Frontal cortex (tissue), 4 donors: ENCODE data around the gene FCHSD2. TPM values are rescaled to one million over a fixed set of nuclear protein-coding genes. Genes with fewer than 3 reads are reported as not detected.

Experiments used
- DNase-seq, 2 donors: peaks; one replicate each; pipeline ENCODE4 v3.0.0; 2012; ENCODE audit warnings: low spot score in 2 of 2
- FAIRE-seq: peaks from 2 replicates; lab custom pipeline; 2012; peaks lifted over from hg19 to GRCh38; lab: Jason Lieb, UNC
- total RNA-seq: library from RNA; depleted of rRNA; stranded (reverse); fragments of >200 nt; gene quantifications from one replicate; pipeline ENCODE4 v1.2.3, GENCODE V29; 2014
- donor health status: control.
- donor health status: control.
- donor health status: control.

The FCHSD2 gene
- total RNA-seq, result 57.9 TPM

DNA sequence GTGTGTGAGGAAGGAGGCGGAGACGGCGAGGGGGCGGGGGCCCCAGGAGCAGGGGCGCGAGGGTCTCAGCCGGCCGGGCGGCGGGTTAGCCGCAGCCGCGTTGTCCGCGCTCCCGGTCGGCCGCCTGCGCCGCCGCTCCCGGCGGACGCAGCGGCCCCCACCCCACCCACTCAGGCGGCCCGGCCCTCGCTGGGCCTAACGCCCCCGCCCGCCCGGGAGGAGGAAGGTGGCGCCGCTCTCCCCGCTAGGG, at the start of gene FCHSD2:
TSS of gene FCHSD2 (minus strand) at position 191 of the 250 bp plus-strand sequence. CDS start 441 bp downstream, outside the sequence.
- no peak for FAIRE-seq

GRCh38 chr11:73191151-73191550, 49.0 kb upstream of the FCHSD2 start:
- DNase-seq, result no peak
- FAIRE-seq, result no peak

More for the DNA sequence above, at the start of gene FCHSD2:
- DNase-seq, result no peak

- DNase-seq, result no peak
- FAIRE-seq, result no peak
These were observed 48.4 kb upstream of the FCHSD2 start for GRCh38 chr11:73190557-73190885.

DNA sequence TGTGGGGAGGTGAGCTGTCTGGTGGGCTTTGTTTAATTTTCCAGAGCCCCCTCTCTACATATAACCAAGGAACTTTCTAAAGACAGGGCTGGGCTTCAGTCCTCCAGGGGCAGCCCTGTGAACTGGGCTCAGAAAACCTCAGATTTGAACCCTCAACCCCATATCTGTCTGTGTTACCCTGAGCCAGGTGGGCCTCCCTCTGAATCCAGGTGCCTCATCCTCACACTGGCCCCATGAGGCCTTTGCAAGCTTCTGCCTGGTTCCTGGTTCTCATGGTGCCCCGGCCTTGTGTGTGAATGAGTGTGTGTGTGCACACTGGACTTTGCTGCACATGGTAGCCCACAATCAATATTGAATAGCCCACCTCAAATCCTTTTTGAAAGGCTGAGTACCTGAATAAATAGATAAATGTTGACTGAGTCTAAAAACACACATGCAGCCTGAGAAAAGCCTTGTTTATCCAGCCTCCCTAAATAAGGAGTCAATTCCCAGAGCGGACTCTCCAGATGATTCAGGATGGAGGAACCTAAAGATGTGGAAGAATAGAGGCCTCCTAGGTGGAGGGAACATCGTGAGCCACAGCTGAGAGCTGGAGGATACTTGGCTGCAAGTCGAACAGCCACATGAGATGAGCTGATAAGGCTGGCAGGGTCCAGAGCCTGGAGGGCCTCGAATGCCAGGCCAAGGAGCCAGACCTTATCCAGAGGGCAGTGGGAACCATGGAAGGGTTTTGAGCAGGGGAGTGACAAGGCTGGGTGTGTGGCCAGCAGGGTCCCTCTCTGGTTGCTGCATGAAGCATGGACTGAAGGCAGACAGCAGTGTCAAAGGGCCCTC, 47.8 kb upstream of the FCHSD2 start:
- no peak for FAIRE-seq

GRCh38 chr11:73189315-73189714, 47.2 kb upstream of the FCHSD2 start:
- FAIRE-seq, result no peak
- DNase-seq, result no peak

More for the DNA sequence above, 47.8 kb upstream of the FCHSD2 start:
- DNase-seq, result no peak

- no peak for FAIRE-seq
- DNase-seq, result no peak
These were observed 46.2 kb upstream of the FCHSD2 start for GRCh38 chr11:73188301-73188700.

- DNase-seq, result no peak
These were observed 45.7 kb upstream of the FCHSD2 start for GRCh38 chr11:73187854-73188253.

GRCh38 chr11:73186886-73187285, 44.8 kb upstream of the FCHSD2 start:
- DNase-seq (no peak), FAIRE-seq (no peak)

More at GRCh38 chr11:73187854-73188253, 45.7 kb upstream of the FCHSD2 start:
- no peak for FAIRE-seq

GRCh38 chr11:73186294-73186850, 44.3 kb upstream of the FCHSD2 start:
- no peak for DNase-seq
- no peak for FAIRE-seq

DNA sequence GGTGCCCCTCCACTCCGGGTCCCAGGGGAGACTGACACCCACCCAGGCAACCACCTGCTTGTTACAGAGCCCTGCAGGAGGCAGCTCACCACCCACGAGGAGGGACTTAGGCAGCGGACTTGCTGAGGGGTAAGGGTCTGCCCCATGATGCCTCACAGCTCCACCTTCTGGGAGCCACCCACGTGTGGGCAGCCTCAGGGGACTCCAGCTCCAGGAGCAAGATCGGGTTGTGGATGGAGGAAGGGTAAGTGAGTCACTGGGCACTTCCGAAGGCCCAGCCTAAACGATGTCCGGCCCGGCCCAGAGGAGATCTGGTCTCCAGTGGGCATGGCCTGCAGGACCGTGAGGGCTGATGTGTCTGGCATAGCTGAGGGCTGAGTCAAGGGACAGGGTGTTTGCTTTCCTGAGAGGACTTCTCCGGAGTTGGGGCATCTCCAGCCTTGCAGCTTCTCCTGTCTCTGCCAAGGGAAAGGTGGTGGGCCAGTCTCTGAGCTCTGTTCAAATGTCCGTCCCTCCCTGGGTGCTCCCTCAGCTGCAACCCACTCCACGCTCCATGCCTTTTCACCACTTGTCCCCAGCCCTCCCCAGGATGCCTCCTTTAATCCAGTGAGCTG, 43.7 kb upstream of the FCHSD2 start:
- FAIRE-seq (no peak), DNase-seq (no peak)

- FAIRE-seq (no peak), DNase-seq (peak in 1 of 2 donors; percentile 48)
These were observed 43.0 kb upstream of the FCHSD2 start for GRCh38 chr11:73184953-73185671.

DNA sequence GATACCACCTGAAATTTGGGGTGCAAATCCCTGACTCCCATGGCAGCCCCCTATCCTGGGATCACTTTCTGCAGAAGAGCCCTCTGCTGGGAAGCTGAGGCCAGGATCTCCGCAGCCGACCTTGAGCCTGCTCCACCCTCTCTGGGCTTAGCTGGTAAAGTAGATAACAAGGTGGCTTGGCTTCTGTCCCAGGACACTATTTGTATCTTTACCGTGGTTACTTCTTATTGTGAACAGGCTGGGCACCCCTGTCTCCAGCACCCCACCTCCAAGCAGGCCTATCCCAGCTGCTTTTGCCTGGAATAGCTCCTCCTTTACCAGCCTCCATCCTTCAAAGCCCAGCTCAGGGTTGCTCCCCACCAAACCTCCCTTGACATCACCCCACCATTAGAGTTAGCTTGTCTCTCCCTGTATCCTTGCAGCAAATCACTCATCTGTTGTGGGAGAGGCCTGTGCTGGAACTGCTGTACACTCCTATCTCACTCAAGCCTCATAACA, 40.8 kb upstream of the FCHSD2 start:
- FAIRE-seq, result no peak
- no peak for DNase-seq

DNA sequence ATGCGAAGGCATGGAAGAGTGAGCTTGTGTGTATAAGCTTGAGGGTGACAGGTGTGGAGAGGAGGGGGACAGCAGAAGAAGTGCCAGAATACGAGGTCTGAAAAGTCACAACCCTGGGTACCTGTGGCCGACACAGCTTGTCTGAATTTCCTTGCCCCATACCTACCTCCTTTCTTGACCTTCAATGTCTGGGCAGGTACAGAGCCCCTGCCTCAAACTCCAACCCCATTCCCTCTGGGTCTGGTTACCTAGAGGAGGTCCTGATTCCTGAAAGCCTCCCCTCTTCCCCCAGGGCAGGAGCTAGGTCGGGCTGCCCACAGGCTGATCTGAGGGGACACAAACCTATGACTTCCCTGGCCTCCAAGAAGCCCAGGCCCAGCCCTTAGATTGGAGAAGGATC, 36.6 kb upstream of the FCHSD2 start:
- no peak for DNase-seq
- no peak for FAIRE-seq

GRCh38 chr11:73177778-73178539, 35.8 kb upstream of the FCHSD2 start:
- DNase-seq (peak; percentile 68 to 88), FAIRE-seq (no peak)

DNA sequence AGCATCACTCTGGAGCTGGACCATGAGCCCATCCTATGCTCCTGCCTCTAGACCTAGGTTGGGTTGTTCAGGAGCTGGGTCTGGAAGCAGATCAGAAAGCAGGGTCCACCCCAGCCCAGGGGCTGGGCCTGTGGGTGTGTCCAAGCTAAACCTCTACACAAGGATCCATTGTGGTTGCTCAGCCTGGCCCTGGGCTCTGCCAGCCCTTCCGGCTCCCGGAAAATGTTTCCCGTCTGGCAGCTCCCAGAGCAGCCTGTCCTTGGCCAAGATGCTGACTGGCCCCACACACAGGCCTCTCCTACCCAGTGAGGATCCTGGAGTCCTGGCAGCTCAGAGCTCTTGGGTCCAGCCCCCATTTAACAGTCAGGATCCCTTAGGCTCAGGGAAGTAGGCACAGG, 35.3 kb upstream of the FCHSD2 start:
- DNase-seq (peak; percentile 22 to 41), FAIRE-seq (no peak)

- DNase-seq (no peak), FAIRE-seq (no peak)
These were observed 34.7 kb upstream of the FCHSD2 start for GRCh38 chr11:73176874-73177155.

DNA sequence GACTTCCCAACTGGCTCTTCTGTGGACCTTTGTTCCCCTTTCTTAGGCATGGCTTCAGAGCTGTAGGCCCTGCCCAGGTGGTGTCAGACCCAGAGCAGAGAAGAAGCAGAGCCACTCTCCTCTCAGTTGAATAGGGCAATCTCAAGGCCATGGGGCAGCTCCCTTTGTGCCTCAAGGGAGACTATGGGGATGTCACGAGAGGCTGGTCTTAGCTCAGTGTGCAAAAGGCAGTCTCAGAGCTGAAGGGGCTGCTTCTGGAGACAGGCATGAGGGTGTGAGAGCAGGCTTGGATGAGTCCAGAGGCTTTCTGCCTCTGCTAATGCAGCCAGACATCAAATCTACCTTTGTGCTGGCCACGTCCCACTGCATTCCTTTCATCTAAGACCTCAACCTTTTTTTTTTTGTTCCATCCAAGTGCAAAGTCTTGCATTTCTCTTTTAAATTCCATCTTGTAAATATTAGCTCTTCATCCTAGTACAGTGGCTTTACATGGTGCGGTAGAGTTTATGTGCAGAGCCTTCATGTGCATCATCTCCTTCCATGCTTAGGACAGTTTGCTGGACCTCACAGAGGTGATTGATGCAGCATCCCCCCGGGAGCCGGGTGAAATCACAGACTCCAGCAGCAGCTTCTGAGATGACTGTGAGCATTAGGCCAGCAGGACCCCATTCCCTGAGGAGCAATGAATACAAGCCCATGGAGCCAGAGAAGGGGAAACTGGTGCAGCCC, 34.2 kb upstream of the FCHSD2 start:
- no peak for FAIRE-seq

GRCh38 chr11:73175551-73176144, 33.5 kb upstream of the FCHSD2 start:
- FAIRE-seq (no peak), DNase-seq (no peak)

More for the DNA sequence above, 34.2 kb upstream of the FCHSD2 start:
- no peak for DNase-seq

DNA sequence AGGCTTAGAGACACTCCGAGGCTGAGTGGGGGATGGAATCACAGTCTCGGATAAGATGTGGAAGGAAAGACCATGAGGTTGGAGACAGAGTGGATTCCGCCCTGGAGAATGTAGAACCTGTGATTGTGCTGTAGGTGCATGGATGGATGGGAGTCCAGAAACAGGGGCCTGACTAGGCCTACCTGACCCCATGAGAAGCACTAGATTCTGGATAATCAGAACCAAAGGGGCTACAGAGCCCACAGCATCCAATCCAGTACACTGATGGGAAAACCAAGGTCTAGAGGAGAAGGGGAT, 32.3 kb upstream of the FCHSD2 start:
- FAIRE-seq, result no peak
- no peak for DNase-seq
